HUES48 (cell line): ENCODE measurements around the gene MUC22.

Experiments used
- H3K27ac ChIP-seq: one replicate; pipeline ENCODE4 v1.7.0; 2013; ENCODE audit warnings: low read depth, low read length, inconsistent platforms
- H3K27me3 ChIP-seq: 2 replicates; pipeline ENCODE4 v1.6.1; 2013; ENCODE audit warnings: mild to moderate bottlenecking, low read length; ENCODE audit not compliant: control insufficient read depth, insufficient read depth
- H3K36me3 ChIP-seq: 2 replicates; pipeline ENCODE4 v1.6.1; 2013; ENCODE audit warnings: low read length; ENCODE audit not compliant: control insufficient read depth, insufficient read depth
- H3K4me1 ChIP-seq: 2 replicates; pipeline ENCODE4 v1.6.1; 2013; ENCODE audit warnings: mild to moderate bottlenecking, low read length; ENCODE audit not compliant: control insufficient read depth, insufficient read depth
- H3K4me3 ChIP-seq: 2 replicates; pipeline ENCODE4 v1.5.1; 2013; ENCODE audit warnings: mild to moderate bottlenecking, low read depth, low read length
- H3K9ac ChIP-seq: 2 replicates; pipeline ENCODE4 v1.6.1; 2013; ENCODE audit warnings: mild to moderate bottlenecking, low read depth, low read length, moderate library complexity
- H3K9me3 ChIP-seq: 2 replicates; pipeline ENCODE4 v1.6.1; 2013; ENCODE audit warnings: low read length; ENCODE audit not compliant: control insufficient read depth, insufficient read depth

The MUC22 gene

DNA sequence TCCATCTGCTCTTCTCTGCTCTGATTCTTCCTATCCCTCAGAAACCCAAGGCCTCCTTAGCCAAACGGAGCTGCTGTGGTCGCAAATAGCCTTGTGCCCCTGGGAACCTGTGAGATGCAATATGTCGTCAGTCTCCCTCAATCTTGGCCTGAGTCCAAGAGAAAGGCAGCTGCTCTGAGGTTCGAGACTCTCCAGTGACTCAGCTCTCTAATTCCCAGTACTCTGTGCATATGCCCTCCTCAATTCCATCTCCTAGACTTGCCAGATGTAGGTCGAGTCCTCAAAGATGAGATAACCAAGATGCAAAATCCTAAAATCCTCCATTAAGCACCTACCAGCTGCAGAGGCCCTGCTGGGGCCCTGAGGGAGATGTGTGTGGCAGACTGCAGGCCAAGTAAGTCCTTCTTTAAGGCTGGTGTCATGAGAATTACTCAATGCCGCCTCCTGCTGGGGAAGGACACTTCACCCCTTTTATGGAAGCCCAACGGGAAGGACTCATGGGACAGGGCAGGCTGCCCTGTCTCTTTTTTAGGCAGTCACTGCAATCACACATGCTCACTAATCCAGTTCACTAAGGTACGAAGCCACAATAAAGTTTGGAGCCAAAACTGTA lies 73.6 kb downstream of the MUC22 start:
- peaks cover 11% of the 10 kb centered on the region; the same call in 1 of the 2 replicates for H3K4me1 ChIP-seq
- no peak overlapping the region for H3K4me3 ChIP-seq
- no peak overlapping the region for H3K9ac ChIP-seq
- H3K27ac ChIP-seq: no peak overlapping the region
- H3K9me3 ChIP-seq: no peaks in the 10 kb centered on the region
- no peaks in the 10 kb centered on the region for H3K36me3 ChIP-seq
- no peaks in the 10 kb centered on the region for H3K27me3 ChIP-seq
